Activated CD8-positive, alpha-beta memory T cell treated with anti-CD3 and anti-CD28 coated beads, Interleukin-2, amount 50 U/mL, for 4 hours (primary cell): Measurements from ENCODE around the gene SFMBT1.
"Not testable (repeated sequence)": the region's sequence is repeated elsewhere in the genome, so short reads cannot be mapped to it uniquely, and the experiment has no call there.

Experiments
- DNase-seq: peaks from one replicate; pipeline ENCODE4 v3.0.0-alpha.2; 2020

SFMBT1 gene

GRCh38 chr3:53035825-53036619 lies 9.9 kb downstream of the SFMBT1 start:
- DNase-seq = no peak

GRCh38 chr3:53035018-53035417 lies 10.9 kb downstream of the SFMBT1 start:
- not testable (repeated sequence) for DNase-seq

GRCh38 chr3:53034411-53034810 lies 11.5 kb downstream of the SFMBT1 start:
- not testable (repeated sequence) for DNase-seq

GRCh38 chr3:53032609-53033008 lies 13.3 kb downstream of the SFMBT1 start:
- DNase-seq = no peak

GRCh38 chr3:53030619-53031449 lies 15.0 kb downstream of the SFMBT1 start:
- DNase-seq = peak; percentile 57

GRCh38 chr3:53028641-53029040 lies 17.2 kb downstream of the SFMBT1 start:
- no peak for DNase-seq

- no peak for DNase-seq
Measured at GRCh38 chr3:53027254-53027844, 18.5 kb downstream of the SFMBT1 start.

- DNase-seq = no peak
Measured at GRCh38 chr3:53026382-53027162, 19.3 kb downstream of the SFMBT1 start.

- DNase-seq = no peak
Measured at GRCh38 chr3:53024315-53024714, 21.6 kb downstream of the SFMBT1 start.

- DNase-seq = no peak
Measured at GRCh38 chr3:53023072-53023823, 22.6 kb downstream of the SFMBT1 start.

- DNase-seq = no peak
Measured at GRCh38 chr3:53022647-53023046, 23.2 kb downstream of the SFMBT1 start.

- DNase-seq = no peak
Measured at GRCh38 chr3:53016236-53016635, 29.6 kb downstream of the SFMBT1 start.

- DNase-seq = no peak
Measured at GRCh38 chr3:53011324-53011723, 34.5 kb downstream of the SFMBT1 start.

GRCh38 chr3:53009826-53010539 lies 35.9 kb downstream of the SFMBT1 start:
- DNase-seq = no peak

GRCh38 chr3:53008932-53009331 lies 36.9 kb downstream of the SFMBT1 start:
- DNase-seq = no peak

GRCh38 chr3:53005854-53006513 lies 39.9 kb downstream of the SFMBT1 start:
- no peak for DNase-seq

- DNase-seq = no peak
Measured at GRCh38 chr3:53005338-53005737, 40.5 kb downstream of the SFMBT1 start.

GRCh38 chr3:53003320-53003719 lies 42.6 kb downstream of the SFMBT1 start:
- no peak for DNase-seq

GRCh38 chr3:52998771-52999513 lies 46.9 kb downstream of the SFMBT1 start:
- DNase-seq = no peak

GRCh38 chr3:52990637-52991036 lies 55.2 kb downstream of the SFMBT1 start:
- DNase-seq = no peak
